Liver (tissue), 9 donors: Measurements from ENCODE around the gene POU6F2. TPM values are rescaled to one million over a fixed set of nuclear protein-coding genes. Genes with fewer than 3 reads are reported as not detected.

Experiments
- DNase-seq: peaks from one replicate; pipeline ENCODE4 v3.0.0-alpha.2; 2017; ENCODE audit warnings: low spot score
- H3K27ac ChIP-seq, 2 donors: one replicate each; pipeline ENCODE4 v1.7.0; 2013; ENCODE audit warnings: inconsistent platforms in 2 of 2, low read length in 2 of 2, control low read depth in 1 of 2, low read depth in 1 of 2, mild to moderate bottlenecking in 1 of 2
- H3K27me3 ChIP-seq, 4 donors: one replicate each; pipeline versions ENCODE4 v1.6.1 to v1.7.0; 2013; ENCODE audit warnings: low read length in 3 of 4, inconsistent platforms in 1 of 4, mild to moderate bottlenecking in 1 of 4, moderate library complexity in 1 of 4; ENCODE audit not compliant: control insufficient read depth in 4 of 4, insufficient read depth in 4 of 4
- H3K36me3 ChIP-seq, 4 donors: one replicate each; pipeline versions ENCODE4 v1.6.1 to v1.7.0; 2013; ENCODE audit warnings: low read length in 3 of 4, mild to moderate bottlenecking in 3 of 4, low read depth in 1 of 4, moderate library complexity in 1 of 4; ENCODE audit not compliant: control insufficient read depth in 4 of 4, insufficient read depth in 3 of 4
- H3K4me1 ChIP-seq, 4 donors: one replicate each; pipeline versions ENCODE4 v1.6.1 to v1.7.0; 2013; ENCODE audit warnings: low read length in 3 of 4, mild to moderate bottlenecking in 3 of 4, moderate library complexity in 1 of 4; ENCODE audit not compliant: control insufficient read depth in 4 of 4, insufficient read depth in 4 of 4
- H3K4me3 ChIP-seq, 3 donors: one replicate each; pipeline versions ENCODE4 v1.6.1 to v1.7.0; 2013; ENCODE audit warnings: low read length in 3 of 3, control low read depth in 1 of 3, low read depth in 1 of 3, mild to moderate bottlenecking in 1 of 3
- H3K9ac ChIP-seq, 2 donors: one replicate each; pipeline ENCODE4 v1.7.0; 2013; ENCODE audit warnings: low read length in 2 of 2, mild to moderate bottlenecking in 2 of 2, moderate library complexity in 2 of 2, control low read depth in 1 of 2, low read depth in 1 of 2
- H3K9me3 ChIP-seq, 4 donors: one replicate each; pipeline versions ENCODE4 v1.6.1 to v1.7.0; 2013; ENCODE audit warnings: low read length in 3 of 4; ENCODE audit not compliant: control insufficient read depth in 4 of 4
- ATF3 ChIP-seq: IDR thresholded peaks from 2 replicates; pipeline ENCODE4 v1.6.1; 2016; ENCODE audit warnings: antibody characterized with exemption
- EGR1 ChIP-seq, 2 donors: IDR thresholded peaks; 2 replicates each; pipeline ENCODE4 v1.6.1; 2016 to 2018; ENCODE audit warnings: antibody characterized with exemption in 2 of 2, low read depth in 2 of 2
- FOXA1 ChIP-seq: IDR thresholded peaks from 2 replicates; pipeline ENCODE4 v1.6.1; 2016; ENCODE audit warnings: antibody characterized with exemption
- FOXA2 ChIP-seq: IDR thresholded peaks from 2 replicates; pipeline ENCODE4 v1.6.1; 2016; ENCODE audit warnings: antibody characterized with exemption
- GABPA ChIP-seq, 2 donors: IDR thresholded peaks in 1 of 2; conservative IDR thresholded peaks in 1 of 2; 2 replicates each; pipeline ENCODE4 v1.6.1; 2016; ENCODE audit warnings: antibody characterized with exemption in 2 of 2, mild to moderate bottlenecking in 1 of 2, moderate library complexity in 1 of 2
- HNF4A ChIP-seq, 2 donors: conservative IDR thresholded peaks; 2 replicates each; pipeline ENCODE4 v1.6.1; 2016; ENCODE audit warnings: antibody characterized with exemption in 2 of 2, mild to moderate bottlenecking in 2 of 2
- HNF4G ChIP-seq: IDR thresholded peaks from 2 replicates; pipeline ENCODE4 v1.6.1; 2016; ENCODE audit warnings: antibody characterized with exemption
- JUND ChIP-seq, 2 donors: IDR thresholded peaks; 2 replicates each; pipeline ENCODE4 v1.6.1; 2016; ENCODE audit warnings: antibody characterized with exemption in 2 of 2
- NR2F2 ChIP-seq: IDR thresholded peaks from 2 replicates; pipeline ENCODE4 v1.6.1; 2016; ENCODE audit warnings: antibody characterized with exemption
- RAD21 ChIP-seq, 2 donors: IDR thresholded peaks; 2 replicates each; pipeline ENCODE4 v1.6.1; 2016; ENCODE audit warnings: antibody characterized with exemption in 2 of 2, mild to moderate bottlenecking in 2 of 2
- RXRA ChIP-seq, 2 donors: IDR thresholded peaks; 2 replicates each; pipeline ENCODE4 v1.6.1; 2017 to 2018; ENCODE audit warnings: antibody characterized with exemption in 2 of 2, mild to moderate bottlenecking in 1 of 2
- SP1 ChIP-seq: IDR thresholded peaks from 2 replicates; pipeline ENCODE4 v1.6.1; 2018; ENCODE audit warnings: antibody characterized with exemption, mild to moderate bottlenecking
- TAF1 ChIP-seq: conservative IDR thresholded peaks from 2 replicates; pipeline ENCODE4 v1.6.1; 2016; ENCODE audit warnings: antibody characterized with exemption, mild to moderate bottlenecking
- YY1 ChIP-seq: IDR thresholded peaks from 2 replicates; pipeline ENCODE4 v1.6.1; 2016; ENCODE audit warnings: antibody characterized with exemption, mild to moderate bottlenecking
- ZBTB33 ChIP-seq: IDR thresholded peaks from 2 replicates; pipeline ENCODE4 v1.6.1; 2016; ENCODE audit warnings: antibody characterized with exemption
- WGBS: extraction: QIAGEN DNeasy Blood & Tissue Kit; methylation state at CpG from one replicate; pipeline ENCODE4 v1.1.7; 2013; 5-methylcytosine and 5-hydroxymethylcytosine counted together
- polyA plus RNA-seq, 2 donors: library from polyadenylated mRNA; stranded (reverse) in 1 of 2; unstranded in 1 of 2; fragments of 200-250 nt in 1 of 2; fragments of >200 nt in 1 of 2; fragmentation: Nextera tagmentation in 1 of 2; extraction: Ambion mirVana in 1 of 2; gene quantifications; one replicate each; pipeline versions ENCODE4 v1.2.1 to v1.2.3, GENCODE V29; 2013 to 2015
- total RNA-seq, 2 donors: library from RNA; depleted of rRNA; stranded (reverse); fragments of >200 nt; gene quantifications; one replicate each; pipeline ENCODE4 v1.2.3, GENCODE V29; 2014
- TF ChIP-seq, protein P1 (sequence below): fragments of 150-350 bp; IDR thresholded peaks from 2 replicates; pipeline ENCODE4 v1.5.1; 2017; ENCODE audit warnings: improper control_type of control experiment, low read depth, low read length; ENCODE audit not compliant: missing input control
- TF ChIP-seq, protein P2 (sequence below): IDR thresholded peaks from 2 replicates; pipeline ENCODE4 v1.6.1; 2016; ENCODE audit warnings: antibody characterized with exemption, mild to moderate bottlenecking
- TF ChIP-seq, protein P3 (sequence below): IDR thresholded peaks from 2 replicates; pipeline ENCODE4 v1.6.1; 2016; ENCODE audit warnings: antibody characterized with exemption
- donor health status: healthy.
- donor health status: healthy.
- donor health status: healthy.
- donor health status: healthy.
- donor health status: healthy.

POU6F2 gene
- total and polyA plus RNA-seq, 4 donors, result under 0.01 to 0.24 (median 0.08) TPM; not detected in 1

DNA sequence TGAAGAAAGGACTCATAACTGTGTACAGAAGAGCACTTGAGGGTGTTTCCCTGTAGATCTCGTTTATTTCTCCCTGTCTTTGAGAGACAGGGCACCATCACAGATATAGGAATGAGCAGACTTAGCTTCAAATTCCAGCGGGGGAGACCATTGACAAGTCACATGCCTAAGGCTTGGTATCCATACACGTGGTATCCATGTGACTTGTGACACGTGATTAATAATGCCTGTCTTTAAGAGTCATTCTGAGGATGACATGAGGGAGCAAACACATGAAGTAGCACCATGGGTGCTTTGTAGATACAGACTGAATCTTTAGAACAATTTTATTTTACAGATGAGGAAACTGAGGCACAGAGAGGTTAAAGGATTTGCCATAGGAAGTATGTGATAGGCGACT is 292.3 kb downstream of the POU6F2 start:
- TF ChIP-seq SP1, result no peak
- TF ChIP-seq FOXA1, result no peak
- TF ChIP-seq FOXA2, result no peak
- TF ChIP-seq, protein P1, sequence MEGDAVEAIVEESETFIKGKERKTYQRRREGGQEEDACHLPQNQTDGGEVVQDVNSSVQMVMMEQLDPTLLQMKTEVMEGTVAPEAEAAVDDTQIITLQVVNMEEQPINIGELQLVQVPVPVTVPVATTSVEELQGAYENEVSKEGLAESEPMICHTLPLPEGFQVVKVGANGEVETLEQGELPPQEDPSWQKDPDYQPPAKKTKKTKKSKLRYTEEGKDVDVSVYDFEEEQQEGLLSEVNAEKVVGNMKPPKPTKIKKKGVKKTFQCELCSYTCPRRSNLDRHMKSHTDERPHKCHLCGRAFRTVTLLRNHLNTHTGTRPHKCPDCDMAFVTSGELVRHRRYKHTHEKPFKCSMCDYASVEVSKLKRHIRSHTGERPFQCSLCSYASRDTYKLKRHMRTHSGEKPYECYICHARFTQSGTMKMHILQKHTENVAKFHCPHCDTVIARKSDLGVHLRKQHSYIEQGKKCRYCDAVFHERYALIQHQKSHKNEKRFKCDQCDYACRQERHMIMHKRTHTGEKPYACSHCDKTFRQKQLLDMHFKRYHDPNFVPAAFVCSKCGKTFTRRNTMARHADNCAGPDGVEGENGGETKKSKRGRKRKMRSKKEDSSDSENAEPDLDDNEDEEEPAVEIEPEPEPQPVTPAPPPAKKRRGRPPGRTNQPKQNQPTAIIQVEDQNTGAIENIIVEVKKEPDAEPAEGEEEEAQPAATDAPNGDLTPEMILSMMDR, result no peak
- TF ChIP-seq ZBTB33, result no peak
- peaks cover 0 to 1% (median 0%) of the 10 kb centered on the region in 4 donors for H3K9me3 ChIP-seq
- H3K36me3 ChIP-seq, result no peaks in the 10 kb centered on the region
- H3K9ac ChIP-seq, result no peak overlapping the region
- no peaks in the 10 kb centered on the region for H3K27me3 ChIP-seq
- 83% methylated on average over 5 of the region's 5 CpGs for WGBS
- no peak overlapping the region for H3K4me3 ChIP-seq
- H3K27ac ChIP-seq, result no peak overlapping the region
- no peak for DNase-seq
- H3K4me1 ChIP-seq, result no peaks in the 10 kb centered on the region

GRCh38 chr7:39271402-39271801 is 293.7 kb downstream of the POU6F2 start:
- no peak for DNase-seq
- no peak overlapping the region for H3K27ac ChIP-seq
- WGBS, result 50% methylated on average over 9 of the region's 9 CpGs
- no peak overlapping the region for H3K4me3 ChIP-seq
- H3K9ac ChIP-seq, result no peak overlapping the region
- no peaks in the 10 kb centered on the region for H3K4me1 ChIP-seq
- no peaks in the 10 kb centered on the region for H3K27me3 ChIP-seq
- TF ChIP-seq YY1 (no peak), RAD21 (IDR thresholded peaks at IDR 0.05) (no peak), ZBTB33 (no peak), SP1 (no peak), JUND (IDR thresholded peaks at IDR 0.05) (no peak), GABPA (IDR thresholded peaks at IDR 0.05 in 1 of 2, conservative IDR thresholded peaks at IDR 0.05 in 1 of 2) (no peak), EGR1 (IDR thresholded peaks at IDR 0.05; ENCODE audit: low read depth in 2 of 2) (no peak), FOXA1 (no peak), HNF4A (conservative IDR thresholded peaks at IDR 0.05) (no peak), NR2F2 (no peak), TAF1 (no peak), FOXA2 (no peak), RXRA (IDR thresholded peaks at IDR 0.05) (no peak), HNF4G (no peak), ATF3 (no peak)
- TF ChIP-seq, protein P2, sequence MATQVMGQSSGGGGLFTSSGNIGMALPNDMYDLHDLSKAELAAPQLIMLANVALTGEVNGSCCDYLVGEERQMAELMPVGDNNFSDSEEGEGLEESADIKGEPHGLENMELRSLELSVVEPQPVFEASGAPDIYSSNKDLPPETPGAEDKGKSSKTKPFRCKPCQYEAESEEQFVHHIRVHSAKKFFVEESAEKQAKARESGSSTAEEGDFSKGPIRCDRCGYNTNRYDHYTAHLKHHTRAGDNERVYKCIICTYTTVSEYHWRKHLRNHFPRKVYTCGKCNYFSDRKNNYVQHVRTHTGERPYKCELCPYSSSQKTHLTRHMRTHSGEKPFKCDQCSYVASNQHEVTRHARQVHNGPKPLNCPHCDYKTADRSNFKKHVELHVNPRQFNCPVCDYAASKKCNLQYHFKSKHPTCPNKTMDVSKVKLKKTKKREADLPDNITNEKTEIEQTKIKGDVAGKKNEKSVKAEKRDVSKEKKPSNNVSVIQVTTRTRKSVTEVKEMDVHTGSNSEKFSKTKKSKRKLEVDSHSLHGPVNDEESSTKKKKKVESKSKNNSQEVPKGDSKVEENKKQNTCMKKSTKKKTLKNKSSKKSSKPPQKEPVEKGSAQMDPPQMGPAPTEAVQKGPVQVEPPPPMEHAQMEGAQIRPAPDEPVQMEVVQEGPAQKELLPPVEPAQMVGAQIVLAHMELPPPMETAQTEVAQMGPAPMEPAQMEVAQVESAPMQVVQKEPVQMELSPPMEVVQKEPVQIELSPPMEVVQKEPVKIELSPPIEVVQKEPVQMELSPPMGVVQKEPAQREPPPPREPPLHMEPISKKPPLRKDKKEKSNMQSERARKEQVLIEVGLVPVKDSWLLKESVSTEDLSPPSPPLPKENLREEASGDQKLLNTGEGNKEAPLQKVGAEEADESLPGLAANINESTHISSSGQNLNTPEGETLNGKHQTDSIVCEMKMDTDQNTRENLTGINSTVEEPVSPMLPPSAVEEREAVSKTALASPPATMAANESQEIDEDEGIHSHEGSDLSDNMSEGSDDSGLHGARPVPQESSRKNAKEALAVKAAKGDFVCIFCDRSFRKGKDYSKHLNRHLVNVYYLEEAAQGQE, result no peak
- TF ChIP-seq, protein P3, sequence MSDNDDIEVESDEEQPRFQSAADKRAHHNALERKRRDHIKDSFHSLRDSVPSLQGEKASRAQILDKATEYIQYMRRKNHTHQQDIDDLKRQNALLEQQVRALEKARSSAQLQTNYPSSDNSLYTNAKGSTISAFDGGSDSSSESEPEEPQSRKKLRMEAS, result no peak
- TF ChIP-seq, protein P1, result no peak
- peaks cover 0 to 1% (median 0%) of the 10 kb centered on the region in 4 donors for H3K9me3 ChIP-seq
- H3K36me3 ChIP-seq, result no peaks in the 10 kb centered on the region
